SK-N-SH (cell line): ENCODE results near the gene CISTR. TPM values are rescaled to one million over a fixed set of nuclear protein-coding genes. Genes with fewer than 3 reads are reported as not detected.

Source experiments
- CTCF ChIA-PET: fragments of 300-600, 350-600 bp; formaldehyde crosslinking; extraction: SDS; loops from one replicate; lab custom pipeline; 2021; lab: Yijun Ruan, JAX
- POLR2A ChIA-PET: fragments of 350-600 bp; sonication (Branson Sonifier 250); formaldehyde crosslinking; extraction: SDS; loops from one replicate; lab custom pipeline; 2020; ENCODE audit warnings: antibody characterized with exemption, inconsistent platforms; lab: Yijun Ruan, JAX
- DNase-seq: peaks from one replicate; pipeline ENCODE4 v3.0.0; 2012
- H2AFZ ChIP-seq: fragments of 200-600 bp; sonication (generic); 2 replicates; pipeline ENCODE4 v1.8.1; 2016; ENCODE audit warnings: antibody characterized with exemption, mild to moderate bottlenecking, low read depth
- H3F3A ChIP-seq: fragments of 200-600 bp; sonication (generic); replicated peaks from 2 replicates; pipeline ENCODE3; 2016; ENCODE audit warnings: antibody characterized with exemption, mild to moderate bottlenecking; ENCODE audit not compliant: insufficient read depth
- H3K27ac ChIP-seq, 2 experiments: fragments of 200-500 bp in 1 of 2; fragments of 200-600 bp in 1 of 2; sonication (Bioruptor generic) in 1 of 2; sonication (generic), shearing (Covaris generic) in 1 of 2; 2 replicates each; pipeline versions ENCODE4 v1.5.1 to v1.6.1; 2014 to 2016; ENCODE audit warnings: low read depth in 2 of 2, inconsistent platforms in 1 of 2, low read length in 1 of 2, mild to moderate bottlenecking in 1 of 2, mixed read lengths in 1 of 2
- H3K27me3 ChIP-seq: fragments of 200-600 bp; sonication (generic), shearing (Covaris generic); 2 replicates; pipeline ENCODE4 v1.6.1; 2016; ENCODE audit warnings: mixed run types; ENCODE audit not compliant: insufficient read depth
- H3K36me3 ChIP-seq, 2 experiments: fragments of 200-500 bp in 1 of 2; fragments of 200-600 bp in 1 of 2; sonication (Bioruptor generic) in 1 of 2; sonication (generic) in 1 of 2; replicated peaks in 1 of 2; 2 replicates each; pipeline versions ENCODE3 to v1.5.1; 2014 to 2016; ENCODE audit warnings: low read length in 1 of 2, mild to moderate bottlenecking in 1 of 2; ENCODE audit not compliant: insufficient read depth in 2 of 2, control insufficient read depth in 1 of 2
- H3K4me1 ChIP-seq, 2 experiments: fragments of 200-500 bp in 1 of 2; fragments of 200-600 bp in 1 of 2; sonication (Bioruptor generic) in 1 of 2; sonication (generic), shearing (Covaris generic) in 1 of 2; 2 replicates each; pipeline versions ENCODE4 v1.5.1 to v1.6.1; 2014 to 2016; ENCODE audit warnings: low read depth in 1 of 2, low read length in 1 of 2, mixed run types in 1 of 2; ENCODE audit not compliant: insufficient read depth in 2 of 2, control insufficient read depth in 1 of 2
- H3K4me2 ChIP-seq: fragments of 200-600 bp; sonication (generic), shearing (Covaris generic); 2 replicates; pipeline ENCODE4 v1.6.1; 2017; ENCODE audit warnings: mixed run types
- H3K4me3 ChIP-seq, 2 experiments: fragments of 200-500 bp in 1 of 2; fragments of 200-600 bp in 1 of 2; sonication (Bioruptor generic) in 1 of 2; sonication (generic), shearing (Covaris generic) in 1 of 2; 2 replicates each; pipeline versions ENCODE4 v1.5.1 to v1.8.1; 2014 to 2016; ENCODE audit warnings: low read depth in 2 of 2, inconsistent platforms in 1 of 2, low read length in 1 of 2, mild to moderate bottlenecking in 1 of 2, mixed read lengths in 1 of 2, moderate library complexity in 1 of 2
- H3K79me2 ChIP-seq: fragments of 200-600 bp; sonication (generic); 2 replicates; pipeline ENCODE4 v1.8.1; 2017; ENCODE audit warnings: mild to moderate bottlenecking; ENCODE audit not compliant: insufficient read depth
- H3K9ac ChIP-seq: fragments of 200-600 bp; sonication (generic); 2 replicates; pipeline ENCODE4 v1.6.1; 2017; ENCODE audit warnings: mixed run types
- H3K9me2 ChIP-seq: fragments of 200-600 bp; sonication (generic); 2 replicates; pipeline ENCODE4 v1.6.1; 2017; ENCODE audit warnings: mixed run types
- H3K9me3 ChIP-seq: fragments of 200-600 bp; sonication (generic); 2 replicates; pipeline ENCODE4 v1.6.1; 2017; ENCODE audit warnings: mixed run types, mild to moderate bottlenecking, moderate library complexity
- H4K20me1 ChIP-seq: fragments of 200-600 bp; sonication (generic); 2 replicates; pipeline ENCODE4 v1.6.1; 2017; ENCODE audit warnings: mild to moderate bottlenecking, mixed run types; ENCODE audit not compliant: insufficient read depth
- CHD2 ChIP-seq: fragments of 150-350 bp; IDR thresholded peaks from 2 replicates; pipeline ENCODE4 v1.6.1; 2018; ENCODE audit warnings: low read length; ENCODE audit not compliant: partially characterized antibody
- CTCF ChIP-seq: fragments of 200-600 bp; sonication (generic); IDR thresholded peaks from 2 replicates; pipeline ENCODE4 v1.6.1; 2017; ENCODE audit warnings: antibody characterized with exemption, mild to moderate bottlenecking, moderate library complexity
- EZH2phosphoT487 ChIP-seq: fragments of 200-600 bp; sonication (generic); IDR thresholded peaks from 2 replicates; pipeline ENCODE4 v1.6.1; 2017; ENCODE audit warnings: low read depth, mixed run types, mild to moderate bottlenecking, antibody characterized with exemption, moderate library complexity, borderline replicate concordance
- FOXM1 ChIP-seq: IDR thresholded peaks from 2 replicates; pipeline ENCODE4 v1.4.0; 2012; ENCODE audit warnings: low read depth, mild to moderate bottlenecking
- MXI1 ChIP-seq: IDR thresholded peaks from 2 replicates; pipeline ENCODE4 v1.6.1; 2012; ENCODE audit warnings: mild to moderate bottlenecking, low read depth, low read length, improper control_type of control experiment
- NFIC ChIP-seq: IDR thresholded peaks from 2 replicates; pipeline ENCODE4 v1.4.0; 2012; ENCODE audit warnings: borderline replicate concordance
- NRF1 ChIP-seq: IDR thresholded peaks from 2 replicates; pipeline ENCODE4 v1.6.1; 2012; ENCODE audit warnings: low read depth, mild to moderate bottlenecking, low read length
- PBX3 ChIP-seq: IDR thresholded peaks from 2 replicates; pipeline ENCODE4; 2012
- RFX5 ChIP-seq: IDR thresholded peaks from 2 replicates; pipeline ENCODE4 v1.6.1; 2012; ENCODE audit warnings: mild to moderate bottlenecking, improper control_type of control experiment, low read length
- SIN3A ChIP-seq: IDR thresholded peaks from 2 replicates; pipeline ENCODE4 v1.6.1; 2012; ENCODE audit warnings: low read depth, mild to moderate bottlenecking, low read length, moderate library complexity, borderline replicate concordance
- TAF1 ChIP-seq: IDR thresholded peaks from 2 replicates; pipeline ENCODE4 v1.6.1; 2012; ENCODE audit warnings: low read depth, mild to moderate bottlenecking, low read length, moderate library complexity, borderline replicate concordance
- TCF12 ChIP-seq: IDR thresholded peaks from 2 replicates; pipeline ENCODE4 v1.4.0; 2012
- TEAD4 ChIP-seq: IDR thresholded peaks from 2 replicates; pipeline ENCODE4 v1.4.0; 2012; ENCODE audit warnings: mild to moderate bottlenecking, borderline replicate concordance; ENCODE audit not compliant: insufficient read depth
- WGBS: methylation state at CpG from one replicate; pipeline ENCODE4 v1.1.6; 2017; ENCODE audit warnings: low lambda C conversion rate; 5-methylcytosine and 5-hydroxymethylcytosine counted together
- polyA plus RNA-seq, 3 experiments: library from polyadenylated mRNA; depleted of rRNA; stranded (reverse); fragments of >200 nt; gene quantifications; 2 replicates each; pipeline ENCODE4 v1.2.3, GENCODE V29; 2012
- TF ChIP-seq, protein P1 (sequence below): fragments of 150-350 bp; IDR thresholded peaks from 2 replicates; pipeline ENCODE4 v1.6.1; 2017; ENCODE audit warnings: antibody characterized with exemption, low read length, low read depth, borderline replicate concordance
- TF ChIP-seq, protein P2 (sequence below): IDR thresholded peaks from 2 replicates; pipeline ENCODE4 v1.4.0; 2012; ENCODE audit warnings: low read depth
- TF ChIP-seq, protein P3 (sequence below): IDR thresholded peaks from 2 replicates; pipeline ENCODE4 v1.4.0; 2012; ENCODE audit warnings: low read depth, borderline replicate concordance

CISTR gene
- polyA plus RNA-seq, 1 of the 3 experiments (the other 2 are of a cell fraction), result not detected

DNA sequence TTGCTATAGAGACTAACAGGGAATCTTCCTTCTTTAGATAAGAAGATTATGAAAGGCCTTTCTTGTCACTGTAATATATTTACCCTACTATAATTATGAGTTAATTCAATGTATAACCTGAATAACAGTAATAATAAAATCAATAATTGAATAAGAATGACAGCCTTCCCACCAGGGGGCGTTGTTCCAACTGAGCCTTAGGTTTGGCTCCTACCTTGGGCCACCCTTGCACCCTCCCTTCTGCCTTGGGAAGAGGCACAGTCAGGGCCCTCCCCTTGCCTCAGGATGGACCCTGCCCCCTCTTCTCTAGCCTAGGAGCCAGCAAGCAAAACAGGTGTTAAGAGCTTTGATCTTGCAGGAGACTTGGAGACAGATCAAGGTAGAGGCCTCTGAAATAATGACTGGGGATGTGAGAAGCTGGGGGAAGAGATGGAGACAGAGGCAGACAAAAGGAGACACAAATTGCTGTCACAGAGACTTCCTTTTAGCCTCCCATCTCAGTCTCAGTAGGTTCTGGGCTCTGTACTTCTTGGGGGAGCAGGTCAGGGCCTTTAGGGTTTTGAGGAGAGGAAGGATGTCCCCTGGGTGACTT lies 40.1 kb upstream of the CISTR start:
- 5% methylated on average over 1 of the region's 1 CpG for WGBS
- Histone ChIP-seq H3K9ac (no peak overlapping the region), H3K9me3 (no peaks in the 10 kb centered on the region), H3K4me2 (no peak overlapping the region), H3K27ac (no peak overlapping the region), H3K79me2 (no peaks in the 10 kb centered on the region), H3F3A (no peaks in the 10 kb centered on the region), H3K27me3 (peaks cover 66% of the 10 kb centered on the region), H3K4me1 (no peaks in the 10 kb centered on the region), H2AFZ (no peak overlapping the region), H3K4me3 (no peak overlapping the region), H3K36me3 (no peaks in the 10 kb centered on the region), H3K9me2 (no peaks in the 10 kb centered on the region), H4K20me1 (no peaks in the 10 kb centered on the region)
- ChIA-PET CTCF (interaction anchor here (0.7 to 1.5 kb wide), 6 partner anchors 10 to 422 kb away, joined by 3 to 4 read pairs (median 3); no protein-coding TSS in a partner anchor), POLR2A (no interaction called here)
- TF ChIP-seq CTCF, result peak; percentile 61
- no peak for TF ChIP-seq NRF1
- TF ChIP-seq TEAD4, result no peak
- DNase-seq, result no peak

- CTCF ChIA-PET, result interaction anchor here (1.3 kb wide), 1 partner anchor 8 kb away, joined by 3 read pairs; no protein-coding TSS in a partner anchor
- no peaks in the 10 kb centered on the region for H4K20me1 ChIP-seq
Observed at GRCh38 chr12:53789570-53789969, 37.8 kb upstream of the CISTR start.

More at GRCh38 chr12:53789570-53789969, 37.8 kb upstream of the CISTR start:
- 3% methylated on average over 1 of the region's 1 CpG for WGBS
- H3K36me3 ChIP-seq, result no peaks in the 10 kb centered on the region
- no peak overlapping the region for H3K4me3 ChIP-seq
- H2AFZ ChIP-seq, result no peak overlapping the region
- peaks cover 64% of the 10 kb centered on the region for H3K27me3 ChIP-seq
- no peak overlapping the region for H3K9ac ChIP-seq
- no peaks in the 10 kb centered on the region for H3K9me3 ChIP-seq
- H3K4me2 ChIP-seq, result no peak overlapping the region
- DNase-seq, result no peak
- no peaks in the 10 kb centered on the region for H3K79me2 ChIP-seq
- no peak overlapping the region for H3K27ac ChIP-seq
- POLR2A ChIA-PET, result no interaction called here
- H3F3A ChIP-seq, result no peaks in the 10 kb centered on the region
- TF ChIP-seq FOXM1 (no peak), TAF1 (no peak), PBX3 (no peak), CHD2 (no peak), SIN3A (no peak), NRF1 (no peak), EZH2phosphoT487 (no peak), RFX5 (no peak), NFIC (no peak), MXI1 (no peak), TCF12 (no peak)
- TF ChIP-seq, protein P1, sequence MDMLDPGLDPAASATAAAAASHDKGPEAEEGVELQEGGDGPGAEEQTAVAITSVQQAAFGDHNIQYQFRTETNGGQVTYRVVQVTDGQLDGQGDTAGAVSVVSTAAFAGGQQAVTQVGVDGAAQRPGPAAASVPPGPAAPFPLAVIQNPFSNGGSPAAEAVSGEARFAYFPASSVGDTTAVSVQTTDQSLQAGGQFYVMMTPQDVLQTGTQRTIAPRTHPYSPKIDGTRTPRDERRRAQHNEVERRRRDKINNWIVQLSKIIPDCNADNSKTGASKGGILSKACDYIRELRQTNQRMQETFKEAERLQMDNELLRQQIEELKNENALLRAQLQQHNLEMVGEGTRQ, result no peak
- TF ChIP-seq, protein P2, sequence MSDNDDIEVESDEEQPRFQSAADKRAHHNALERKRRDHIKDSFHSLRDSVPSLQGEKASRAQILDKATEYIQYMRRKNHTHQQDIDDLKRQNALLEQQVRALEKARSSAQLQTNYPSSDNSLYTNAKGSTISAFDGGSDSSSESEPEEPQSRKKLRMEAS, result no peak
- TF ChIP-seq, protein P3, sequence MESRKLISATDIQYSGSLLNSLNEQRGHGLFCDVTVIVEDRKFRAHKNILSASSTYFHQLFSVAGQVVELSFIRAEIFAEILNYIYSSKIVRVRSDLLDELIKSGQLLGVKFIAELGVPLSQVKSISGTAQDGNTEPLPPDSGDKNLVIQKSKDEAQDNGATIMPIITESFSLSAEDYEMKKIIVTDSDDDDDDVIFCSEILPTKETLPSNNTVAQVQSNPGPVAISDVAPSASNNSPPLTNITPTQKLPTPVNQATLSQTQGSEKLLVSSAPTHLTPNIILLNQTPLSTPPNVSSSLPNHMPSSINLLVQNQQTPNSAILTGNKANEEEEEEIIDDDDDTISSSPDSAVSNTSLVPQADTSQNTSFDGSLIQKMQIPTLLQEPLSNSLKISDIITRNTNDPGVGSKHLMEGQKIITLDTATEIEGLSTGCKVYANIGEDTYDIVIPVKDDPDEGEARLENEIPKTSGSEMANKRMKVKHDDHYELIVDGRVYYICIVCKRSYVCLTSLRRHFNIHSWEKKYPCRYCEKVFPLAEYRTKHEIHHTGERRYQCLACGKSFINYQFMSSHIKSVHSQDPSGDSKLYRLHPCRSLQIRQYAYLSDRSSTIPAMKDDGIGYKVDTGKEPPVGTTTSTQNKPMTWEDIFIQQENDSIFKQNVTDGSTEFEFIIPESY, result no peak
- H3K4me1 ChIP-seq, result no peaks in the 10 kb centered on the region
- no peaks in the 10 kb centered on the region for H3K9me2 ChIP-seq
